GM12801 (cell line): Measurements from ENCODE around the gene FBXL13.

Experiments
- CTCF ChIP-seq: IDR thresholded peaks from one replicate; pipeline ENCODE4 v1.5.1; 2011; ENCODE audit warnings: control low read depth; ENCODE audit not compliant: insufficient read length; ENCODE audit errors: extremely low read depth

FBXL13 gene

GRCh38 chr7:102890971-102891692, 183.5 kb downstream of the FBXL13 start:
- TF ChIP-seq CTCF = no peak

GRCh38 chr7:102890292-102890970, 184.2 kb downstream of the FBXL13 start:
- TF ChIP-seq CTCF = no peak

GRCh38 chr7:102889851-102890250, 184.7 kb downstream of the FBXL13 start:
- TF ChIP-seq CTCF = no peak

- no peak for TF ChIP-seq CTCF
These were observed 185.9 kb downstream of the FBXL13 start for GRCh38 chr7:102888561-102889233.

GRCh38 chr7:102883098-102883860, 191.3 kb downstream of the FBXL13 start:
- no peak for TF ChIP-seq CTCF

- no peak for TF ChIP-seq CTCF
These were observed 198.8 kb downstream of the FBXL13 start for GRCh38 chr7:102875700-102876295.
